Measurements from ENCODE around the gene CACNA1C.
A peak's percentile ranks its signal among the peaks of the same experiment; 100 is the strongest.

The CACNA1C gene

GRCh38 chr12:2052826-2053678 lies at the start of gene CACNA1C:
CACNA1C (plus strand) TSS chr12:2052987; CDS start chr12:2053563, 576 bp downstream.
- DNase-seq (ENCODE audit: low spot score), result no peak

GRCh38 chr12:2003676-2004112 lies 49.1 kb upstream of the CACNA1C start:
- no peak for DNase-seq (ENCODE audit: low spot score)

- DNase-seq (ENCODE audit: low spot score), result peak; percentile 94
These were observed 48.5 kb upstream of the CACNA1C start, which contains the start of gene DCP1B for GRCh38 chr12:2004113-2004929. DCP1B (minus strand) TSS chr12:2004457; CDS start chr12:2004431, 26 bp downstream.

GRCh38 chr12:2008677-2009076 lies 44.1 kb upstream of the CACNA1C start:
- DNase-seq (ENCODE audit: low spot score), result no peak

- no peak for DNase-seq (ENCODE audit: low spot score)
These were observed 43.2 kb upstream of the CACNA1C start for GRCh38 chr12:2009623-2010022.

- DNase-seq (ENCODE audit: low spot score), result no peak
These were observed 40.9 kb upstream of the CACNA1C start for GRCh38 chr12:2011643-2012607.

- no peak for DNase-seq (ENCODE audit: low spot score)
These were observed 39.7 kb upstream of the CACNA1C start for GRCh38 chr12:2013086-2013485.

- no peak for DNase-seq (ENCODE audit: low spot score)
These were observed 39.1 kb upstream of the CACNA1C start for GRCh38 chr12:2013527-2014223.

GRCh38 chr12:2014231-2014630 lies 38.6 kb upstream of the CACNA1C start:
- DNase-seq (ENCODE audit: low spot score), result no peak

- DNase-seq (ENCODE audit: low spot score), result no peak
These were observed 35.8 kb upstream of the CACNA1C start for GRCh38 chr12:2016862-2017545.

- DNase-seq (ENCODE audit: low spot score), result no peak
These were observed 35.0 kb upstream of the CACNA1C start for GRCh38 chr12:2017546-2018337.

GRCh38 chr12:2018391-2018790 lies 34.4 kb upstream of the CACNA1C start:
- DNase-seq (ENCODE audit: low spot score), result no peak

- no peak for DNase-seq (ENCODE audit: low spot score)
These were observed 33.7 kb upstream of the CACNA1C start for GRCh38 chr12:2019126-2019525.

GRCh38 chr12:2020511-2020910 lies 32.3 kb upstream of the CACNA1C start:
- DNase-seq (ENCODE audit: low spot score), result no peak

- DNase-seq (ENCODE audit: low spot score), result no peak
These were observed 29.4 kb upstream of the CACNA1C start for GRCh38 chr12:2023365-2023764.

- DNase-seq (ENCODE audit: low spot score), result no peak
These were observed 25.4 kb upstream of the CACNA1C start for GRCh38 chr12:2027351-2027750.

- DNase-seq (ENCODE audit: low spot score), result no peak
These were observed 22.9 kb upstream of the CACNA1C start for GRCh38 chr12:2029851-2030250.

- peak; percentile 44 for DNase-seq (ENCODE audit: low spot score)
These were observed 20.3 kb upstream of the CACNA1C start for GRCh38 chr12:2032506-2032905.

GRCh38 chr12:2034633-2035430 lies 18.0 kb upstream of the CACNA1C start:
- DNase-seq (ENCODE audit: low spot score), result peak; percentile 80
